Measurements from ENCODE around the gene PTPN23.

GRCh38 chr3:47452453-47453215 lies 71.8 kb downstream of the PTPN23 start:
- TF ChIP-seq CTCF (IDR thresholded peaks at IDR 0.05; ENCODE audit: poor library complexity, severe bottlenecking) (no peak), EZH2 (IDR thresholded peaks at IDR 0.05; ENCODE audit: borderline replicate concordance, insufficient read depth, low read length, poor library complexity, severe bottlenecking) (no peak), REST (IDR thresholded peaks at IDR 0.05; ENCODE audit: borderline replicate concordance) (no peak), EP300 (conservative IDR thresholded peaks at IDR 0.05; ENCODE audit: poor library complexity, severe bottlenecking) (no peak), RAD21 (conservative IDR thresholded peaks at IDR 0.05) (no peak), POLR2AphosphoS5 (IDR thresholded peaks at IDR 0.05) (no peak), TAF1 (IDR thresholded peaks at IDR 0.05; ENCODE audit: low read depth) (no peak), MXI1 (conservative IDR thresholded peaks at IDR 0.05; ENCODE audit: poor library complexity, severe bottlenecking) (no peak)

All from neural cell (in vitro differentiated cells).